GM20000 (cell line): ENCODE measurements around the gene ARHGAP21.

ENCODE experiments used
- DNase-seq: peaks from one replicate; pipeline ENCODE4 v3.0.0; 2012; ENCODE audit warnings: low spot score
- CTCF ChIP-seq: IDR thresholded peaks from 2 replicates; pipeline ENCODE4 v1.5.1; 2012; ENCODE audit warnings: mild to moderate bottlenecking, control low read depth; ENCODE audit errors: extremely low read depth, missing control alignments

The ARHGAP21 gene

DNA sequence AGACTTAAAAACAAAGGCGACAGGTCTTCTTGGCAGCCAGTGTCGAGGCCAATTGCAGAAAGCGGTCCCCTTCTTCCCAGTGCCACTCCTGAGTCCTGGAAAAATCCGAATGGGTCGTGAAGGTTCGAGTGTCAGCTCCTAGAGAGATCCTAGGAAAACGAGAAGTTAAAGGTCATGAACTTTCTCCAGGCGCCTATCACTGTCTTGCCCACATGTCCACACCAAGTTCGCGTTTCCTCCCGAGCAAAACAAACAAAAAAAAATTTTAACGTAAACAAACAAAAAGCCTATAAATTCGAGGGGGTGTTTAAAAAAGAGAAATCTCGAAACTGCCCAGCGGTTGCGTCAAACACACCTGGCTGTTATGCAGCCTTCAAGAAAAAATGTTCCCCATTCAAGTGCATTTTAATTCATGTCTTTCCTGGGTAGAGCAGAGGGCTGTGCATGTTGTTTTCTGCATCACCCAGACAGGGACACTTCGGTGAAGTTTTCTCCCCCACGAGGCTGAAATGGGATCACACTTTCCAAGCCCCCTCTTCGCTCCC lies 1.5 kb downstream of the ARHGAP21 start:
- DNase-seq, result no peak
- TF ChIP-seq CTCF, result no peak

DNA sequence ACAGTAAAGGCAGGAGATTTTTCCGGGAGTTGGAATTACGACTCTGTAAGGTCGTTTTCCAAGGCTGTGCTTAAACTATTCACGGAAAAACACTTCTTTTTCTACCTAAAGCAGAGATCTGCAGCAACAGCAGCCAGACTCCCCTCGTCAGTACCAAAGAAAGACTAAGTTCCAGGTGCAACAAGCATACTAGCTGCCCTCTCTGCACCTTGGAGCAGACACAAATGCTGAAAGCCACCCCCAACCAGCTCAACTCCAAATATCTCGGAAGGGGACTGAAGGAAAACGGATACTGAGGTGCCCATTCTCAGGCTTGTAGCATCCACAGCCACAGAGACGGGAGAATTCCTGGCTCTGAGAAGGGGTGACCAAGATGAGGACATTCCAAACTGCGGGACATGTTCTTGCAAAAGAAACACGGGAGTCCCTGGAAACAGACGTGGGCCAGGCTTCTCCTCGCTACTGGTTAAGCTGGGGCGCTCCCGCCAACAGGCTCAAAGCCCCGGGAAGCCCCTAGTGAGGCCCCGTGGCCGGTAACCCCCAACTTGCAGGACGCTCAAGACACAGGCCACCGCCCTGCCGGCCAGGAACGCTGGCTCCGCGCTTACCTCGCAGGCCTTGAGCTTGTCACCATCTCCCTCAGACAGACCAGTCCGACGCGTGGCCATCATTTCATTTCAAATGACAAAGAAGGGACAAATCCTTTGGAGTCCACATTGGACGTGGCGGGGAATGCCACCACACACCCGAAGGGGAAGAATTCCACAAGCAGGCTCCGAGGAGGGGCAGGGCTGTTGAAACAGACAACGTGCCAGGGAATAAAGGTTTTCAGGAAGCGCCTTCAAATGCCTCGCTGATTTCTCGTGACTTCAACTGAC lies 2.2 kb downstream of the ARHGAP21 start:
- no peak for DNase-seq
- no peak for TF ChIP-seq CTCF

DNA sequence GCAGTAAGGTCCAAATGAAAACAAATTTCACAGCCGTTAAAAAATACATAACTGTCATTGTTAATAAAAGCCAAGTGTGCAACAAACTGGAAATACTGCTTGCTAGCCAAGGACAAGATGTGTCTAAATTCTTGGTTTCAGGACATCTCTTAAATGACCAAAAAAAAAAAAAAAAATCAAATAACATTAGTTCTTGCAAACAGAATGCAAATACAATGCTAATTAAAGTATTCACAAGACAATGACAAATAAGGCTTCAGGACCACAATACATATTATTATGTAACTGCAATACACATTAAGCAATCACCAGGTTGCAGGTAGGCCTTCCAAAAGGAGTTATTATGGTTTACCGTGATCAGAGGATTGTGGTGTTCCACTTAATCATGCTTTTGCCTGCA lies 3.6 kb downstream of the ARHGAP21 start:
- DNase-seq, result no peak
- no peak for TF ChIP-seq CTCF

GRCh38 chr10:24718031-24718855 lies 5.4 kb downstream of the ARHGAP21 start:
- DNase-seq, result no peak
- no peak for TF ChIP-seq CTCF

- no peak for DNase-seq
- TF ChIP-seq CTCF, result no peak
Observed at GRCh38 chr10:24716295-24716694, 7.4 kb downstream of the ARHGAP21 start.

DNA sequence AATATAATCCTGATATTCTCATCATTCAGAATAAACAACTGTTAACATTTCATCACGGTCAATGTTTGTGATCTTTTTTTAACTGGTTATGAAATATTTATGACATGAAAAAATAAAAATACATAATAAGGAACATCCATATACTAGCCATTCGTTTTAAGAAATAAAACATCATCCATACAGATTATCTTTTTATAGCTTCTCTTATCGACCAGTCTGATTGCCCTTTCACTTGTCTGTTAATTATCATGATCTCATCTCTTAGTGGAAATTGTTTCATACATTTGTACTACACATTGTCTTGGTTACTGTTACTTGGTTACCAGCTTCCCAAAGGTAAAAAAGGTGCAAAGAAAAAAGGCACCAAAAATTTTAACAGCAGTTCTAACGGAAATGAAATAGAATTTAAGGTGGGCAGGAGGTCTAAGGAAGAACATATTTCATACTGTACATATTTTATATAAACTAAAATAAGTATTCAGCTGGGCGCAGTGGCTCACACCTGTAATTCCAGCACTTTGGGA lies 8.4 kb downstream of the ARHGAP21 start:
- DNase-seq, result no peak
- TF ChIP-seq CTCF, result no peak
